ENCODE results near the gene C16orf78. TPM values are rescaled to one million over a fixed set of nuclear protein-coding genes. Genes with fewer than 3 reads are reported as not detected.
A peak's percentile ranks its signal among the peaks of the same experiment; 100 is the strongest.

C16orf78 gene
- total and polyA plus RNA-seq, 2 of the 8 experiments (the other 6 are each of a cell fraction or from before 2014, with no cell fraction given), result not detected

DNA sequence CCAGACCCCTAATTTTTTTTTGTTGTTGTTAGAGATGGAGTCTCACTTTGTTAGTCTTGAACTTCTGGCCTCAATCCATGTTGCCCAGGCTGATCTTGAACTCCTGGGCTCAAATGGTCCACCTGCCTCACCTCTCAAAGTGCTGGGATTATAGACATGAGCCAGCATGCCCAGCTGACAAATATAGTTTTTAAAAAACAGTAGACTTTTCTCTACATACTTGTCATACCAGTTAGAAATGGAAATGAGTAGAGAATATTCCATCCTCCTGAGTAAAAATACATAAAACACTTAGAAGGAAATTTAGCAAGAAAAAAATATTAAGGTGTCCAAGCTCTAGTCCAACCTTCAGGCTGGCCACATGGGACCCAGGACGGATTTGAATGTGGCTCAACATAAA is 21.4 kb downstream of the C16orf78 start:
- no peaks in the 10 kb centered on the region; a peak in 1 of 7 replicates for H3K27me3 ChIP-seq (replicated peaks in 1 of 4; ENCODE audit: control insufficient read depth in 3 of 4, extremely low read depth in 1 of 4, insufficient read depth in 3 of 4, low read length in 3 of 4)
- WGBS, 2 experiments (ENCODE audit: extremely low coverage in 1 of 2, insufficient coverage in 1 of 2, insufficient read length in 1 of 2, insufficient replicate concordance in 2 of 2, low coverage in 1 of 2, low lambda C conversion rate in 2 of 2, missing lambda C conversion rate in 1 of 2), result 94% methylated on average over 1 of the region's 1 CpG; no CpG with 5 or more reads in 1 of the 2 experiments
- H4K91ac ChIP-seq (replicated peaks; ENCODE audit: insufficient read length, low read length), result no peak overlapping the region
- no peak overlapping the region for H4K8ac ChIP-seq (ENCODE audit: extremely low read depth, insufficient read depth, low read length)
- H3K4me1 ChIP-seq (replicated peaks in 1 of 4; ENCODE audit: control insufficient read depth in 3 of 4, insufficient read depth in 4 of 4, low read length in 3 of 4), result no peaks in the 10 kb centered on the region
- ChIA-PET CTCF (ENCODE audit: partially characterized antibody) (interaction anchor here (0.6 to 1.0 kb wide), 4 partner anchors 22 to 567 kb away, joined by 3 to 6 read pairs (median 4); no protein-coding TSS in a partner anchor), POLR2A (ENCODE audit: partially characterized antibody) (no interaction called here)
- no peak overlapping the region for H2BK20ac ChIP-seq (ENCODE audit: low read length)
- FAIRE-seq (no peak), DNase-seq (ENCODE audit: low read depth in 1 of 2, low spot score in 2 of 2) (no peak)
- no peak overlapping the region for H3K4ac ChIP-seq (replicated peaks; ENCODE audit: insufficient read length, low read depth, low read length)
- H3K9ac ChIP-seq (replicated peaks in 1 of 4; ENCODE audit: extremely low read depth in 1 of 4, low read depth in 3 of 4, low read length in 3 of 4), result no peak overlapping the region
- no peak overlapping the region for H3K4me3 ChIP-seq (ENCODE audit: extremely low read depth in 1 of 4, insufficient read depth in 2 of 4, low read depth in 3 of 4, low read length in 4 of 4)
- TF ChIP-seq SIRT6 (IDR thresholded peaks at IDR 0.05; ENCODE audit: low read length) (no peak), CREB1 (IDR thresholded peaks at IDR 0.05) (no peak), TCF12 (IDR thresholded peaks at IDR 0.05; ENCODE audit: low read depth, low read length) (no peak), BCL11A (IDR thresholded peaks at IDR 0.05; ENCODE audit: low read depth in 2 of 2, low read length in 2 of 2) (no peak), HDAC2 (IDR thresholded peaks at IDR 0.05; ENCODE audit: borderline replicate concordance in 1 of 2, low read depth in 2 of 2, low read length in 2 of 2) (no peak), EZH2 (IDR thresholded peaks at IDR 0.05; ENCODE audit: low read depth, low read length, severe bottlenecking) (no peak), NRF1 (IDR thresholded peaks at IDR 0.05; ENCODE audit: low read depth, low read length) (no peak), SUZ12 (IDR thresholded peaks at IDR 0.05; ENCODE audit: low read length) (no peak), KDM4A (IDR thresholded peaks at IDR 0.05; ENCODE audit: low read depth, low read length, severe bottlenecking) (no peak)
- H3K27ac ChIP-seq (ENCODE audit: low read depth, low read length), result no peak overlapping the region
- no peaks in the 10 kb centered on the region for H3K23me2 ChIP-seq (ENCODE audit: low read depth, low read length)
- no peaks in the 10 kb centered on the region for H3K79me2 ChIP-seq (ENCODE audit: control insufficient read depth in 1 of 2, insufficient read depth in 2 of 2, low read length in 2 of 2)
- H2BK5ac ChIP-seq (ENCODE audit: low read depth, low read length), result no peak overlapping the region
- H3K4me2 ChIP-seq (ENCODE audit: insufficient read depth in 1 of 2, low read depth in 2 of 2, low read length in 2 of 2), result no peak overlapping the region
- H4K5ac ChIP-seq (ENCODE audit: insufficient read length, low read depth, low read length), result no peak overlapping the region
- no peak overlapping the region for H2BK12ac ChIP-seq (ENCODE audit: low read depth, low read length)
- no peak overlapping the region for H2AFZ ChIP-seq (ENCODE audit: low read length)
- no peaks in the 10 kb centered on the region for H3K36me3 ChIP-seq (ENCODE audit: control insufficient read depth in 2 of 4, insufficient read depth in 4 of 4, low read length in 3 of 4)
- H3K56ac ChIP-seq (replicated peaks; ENCODE audit: insufficient read length, low read depth, low read length), result no peak overlapping the region
- no peaks in the 10 kb centered on the region for H3K79me1 ChIP-seq (ENCODE audit: low read depth, low read length)
- no peak overlapping the region for H2BK120ac ChIP-seq (replicated peaks; ENCODE audit: low read depth, low read length)
- no peaks in the 10 kb centered on the region for H3K9me3 ChIP-seq (ENCODE audit: insufficient read depth in 2 of 2, low read depth in 1 of 2, low read length in 1 of 2)
- H2BK15ac ChIP-seq (ENCODE audit: low read length), result 0 out of 2 replicates have a peak overlapping the region, but pooled peaks have one; percentile 76
- no peak overlapping the region for H3K23ac ChIP-seq (ENCODE audit: insufficient read length)
- no peak overlapping the region for H3K18ac ChIP-seq (ENCODE audit: extremely low read depth, low read length)
- H3K14ac ChIP-seq (ENCODE audit: insufficient read length), result no peak overlapping the region
- no peak overlapping the region for H2AK5ac ChIP-seq (ENCODE audit: low read depth, low read length)
- H4K20me1 ChIP-seq (replicated peaks in 1 of 2; ENCODE audit: control insufficient read depth in 1 of 2, insufficient read depth in 2 of 2, low read length in 2 of 2), result no peaks in the 10 kb centered on the region
